Endothelial cell of umbilical vein (primary cell): Measurements from ENCODE around the gene FAM163A. TPM values are rescaled to one million over a fixed set of nuclear protein-coding genes. Genes with fewer than 3 reads are reported as not detected.

ENCODE experiments used
- BruUV-seq: library from RNA; stranded (reverse); fragments of 400-500 nt; replicated peaks from 2 replicates; lab custom pipeline; 2021; lab: Mats Ljungman, UMichigan
- CTCF ChIA-PET: fragments of 300-600, 350-600 bp; sonication (Branson Sonifier 250); formaldehyde crosslinking; loops from one replicate; lab custom pipeline; 2021; ENCODE audit warnings: antibody characterized with exemption, inconsistent platforms; lab: Charles Lee
- POLR2A ChIA-PET: fragments of 300-600, 350-600 bp; sonication (Branson Sonifier 250); formaldehyde crosslinking; loops from one replicate; lab custom pipeline; 2021; ENCODE audit warnings: antibody characterized with exemption, inconsistent platforms; lab: Charles Lee
- DNase-seq: peaks from one replicate; pipeline ENCODE4 v3.0.0-alpha.2; 2011; ENCODE audit warnings: low read depth, low spot score
- FAIRE-seq: peaks from 2 replicates; lab custom pipeline; 2011; peaks lifted over from hg19 to GRCh38; lab: Jason Lieb, UNC
- H2AFZ ChIP-seq: 2 replicates; pipeline ENCODE4 v1.6.0; 2012; ENCODE audit warnings: low read depth, low read length, control low read depth, inconsistent platforms
- H3K27ac ChIP-seq: 2 replicates; pipeline ENCODE4 v1.5.1; 2011; ENCODE audit warnings: low read depth, mild to moderate bottlenecking, control low read depth, low read length, moderate library complexity; ENCODE audit not compliant: insufficient read depth
- H3K27me3 ChIP-seq, 2 experiments: 2 replicates each; pipeline versions ENCODE4 v1.6.0 to v1.6.1; 2011; ENCODE audit warnings: low read length in 2 of 2, mixed read lengths in 1 of 2; ENCODE audit not compliant: control insufficient read depth in 2 of 2, insufficient read depth in 2 of 2
- H3K36me3 ChIP-seq, 2 experiments: 2 replicates in 1 of 2; 3 replicates in 1 of 2; pipeline ENCODE4 v1.5.1; 2011; ENCODE audit warnings: low read length in 2 of 2, mild to moderate bottlenecking in 1 of 2, moderate library complexity in 1 of 2; ENCODE audit not compliant: control insufficient read depth in 2 of 2, insufficient read depth in 2 of 2; ENCODE audit errors: extremely low read depth in 1 of 2
- H3K4me1 ChIP-seq: 3 replicates; pipeline ENCODE4 v1.5.1; 2011; ENCODE audit warnings: mild to moderate bottlenecking, low read length; ENCODE audit not compliant: control insufficient read depth, insufficient read depth; ENCODE audit errors: extremely low read depth
- H3K4me2 ChIP-seq: 2 replicates; pipeline ENCODE4 v1.6.1; 2011; ENCODE audit warnings: low read length, control low read depth, mixed read lengths; ENCODE audit not compliant: insufficient read depth
- H3K4me3 ChIP-seq, 3 experiments: fragments of 200-600 bp in 1 of 3; sonication (generic), shearing (Covaris generic) in 1 of 3; replicated peaks in 1 of 3; 2 replicates each; pipeline ENCODE4 v1.5.1; 2011 to 2016; ENCODE audit warnings: control low read depth in 3 of 3, low read length in 3 of 3, mild to moderate bottlenecking in 2 of 3, inconsistent platforms in 1 of 3, low read depth in 1 of 3, moderate library complexity in 1 of 3; ENCODE audit not compliant: insufficient read depth in 1 of 3
- H3K79me2 ChIP-seq: 2 replicates; pipeline ENCODE4 v1.6.0; 2012; ENCODE audit warnings: low read length, inconsistent platforms; ENCODE audit not compliant: control insufficient read depth, insufficient read depth
- H3K9ac ChIP-seq: replicated peaks from 2 replicates; pipeline ENCODE3; 2011; ENCODE audit warnings: low read length, control low read depth; ENCODE audit not compliant: insufficient read depth; ENCODE audit errors: extremely low read depth
- H3K9me1 ChIP-seq: replicated peaks from 3 replicates; pipeline ENCODE4 v1.6.0; 2011; ENCODE audit warnings: mild to moderate bottlenecking, low read length; ENCODE audit not compliant: control insufficient read depth, insufficient read depth; ENCODE audit errors: extremely low read depth
- H3K9me3 ChIP-seq: replicated peaks from 2 replicates; pipeline ENCODE4 v1.5.1; 2012; ENCODE audit warnings: low read length, inconsistent platforms; ENCODE audit not compliant: control insufficient read depth, insufficient read depth
- H4K20me1 ChIP-seq: replicated peaks from 2 replicates; pipeline ENCODE3; 2011; ENCODE audit warnings: mild to moderate bottlenecking, low read length; ENCODE audit not compliant: control insufficient read depth, insufficient read depth; ENCODE audit errors: extremely low read depth
- CTCF ChIP-seq, 2 donors: IDR thresholded peaks; 1 replicate in 1 of 2; 2 replicates in 1 of 2; pipeline ENCODE4 v1.5.1; 2011; ENCODE audit warnings: low read length in 2 of 2, mild to moderate bottlenecking in 2 of 2, moderate library complexity in 2 of 2, control low read depth in 1 of 2, inconsistent platforms in 1 of 2, low read depth in 1 of 2; ENCODE audit not compliant: insufficient read depth in 1 of 2; ENCODE audit errors: extremely low read depth in 1 of 2
- EZH2 ChIP-seq: IDR thresholded peaks from 2 replicates; pipeline ENCODE4 v1.6.1; 2012; ENCODE audit warnings: borderline replicate concordance, low read depth, mild to moderate bottlenecking, moderate library complexity, low read length, inconsistent platforms; ENCODE audit not compliant: severe bottlenecking
- FOS ChIP-seq: IDR thresholded peaks from 2 replicates; pipeline ENCODE4 v1.6.1; 2011; ENCODE audit warnings: mild to moderate bottlenecking, low read length, moderate library complexity, borderline replicate concordance; ENCODE audit not compliant: insufficient read depth
- GATA2 ChIP-seq: IDR thresholded peaks from 2 replicates; pipeline ENCODE4 v1.7.0; 2011; ENCODE audit warnings: low read depth, mild to moderate bottlenecking, moderate library complexity, mixed read lengths, low read length; ENCODE audit not compliant: insufficient read length, insufficient read depth
- JUN ChIP-seq: IDR thresholded peaks from 2 replicates; pipeline ENCODE4 v1.6.1; 2011; ENCODE audit warnings: borderline replicate concordance, low read depth; ENCODE audit not compliant: insufficient read length, insufficient read depth
- MAX ChIP-seq: IDR thresholded peaks from 2 replicates; pipeline ENCODE4 v1.6.1; 2011; ENCODE audit not compliant: insufficient read depth, insufficient read length
- MYC ChIP-seq: IDR thresholded peaks from one replicate; pipeline ENCODE4 v1.6.1; 2011; ENCODE audit warnings: mild to moderate bottlenecking, low read depth, low read length
- POLR2A ChIP-seq: IDR thresholded peaks from 2 replicates; pipeline ENCODE4 v1.6.1; 2012; ENCODE audit warnings: low read depth, mild to moderate bottlenecking, control low read depth, low read length
- POLR2AphosphoS5 ChIP-seq: IDR thresholded peaks from 2 replicates; pipeline ENCODE4 v1.6.1; 2012; ENCODE audit warnings: low read depth, mild to moderate bottlenecking, control low read depth, low read length, moderate library complexity; ENCODE audit not compliant: insufficient read depth
- dilution Hi-C: fragments of 300-500 bp; cut with MboI; formaldehyde crosslinking; loops from one replicate; pipeline ENCODE4 v1.15.0; 2019; ENCODE audit warnings: low sequenced_read_pairs; ENCODE audit not compliant: extremely low pct_ligation_motif_present
- intact Hi-C: fragments of 100-400 bp; cut with micrococcal nuclease; formaldehyde crosslinking; loops from one replicate; pipeline ENCODE4 v1.10.0; 2022
- polyA plus RNA-seq, 4 experiments: library from polyadenylated mRNA; depleted of rRNA in 3 of 4; stranded (reverse) in 3 of 4; unstranded in 1 of 4; fragments of >200 nt; gene quantifications; 2 replicates each; pipeline versions ENCODE4 v1.2.1 to v1.2.3, GENCODE V29; 2011 to 2012; ENCODE audit warnings: missing spikeins in 1 of 4
- total RNA-seq: library from RNA; stranded (reverse); gene quantifications from 2 replicates; pipeline ENCODE4 v1.2.3, GENCODE V29; 2021

The FAM163A gene
- total and polyA plus RNA-seq, 2 donors (not counting 3 experiments of a cell fraction or from before 2014, with no cell fraction given), result not detected

- Histone ChIP-seq H3K27me3 (peaks cover 0 to 6% of the 10 kb centered on the region in 2 experiments), H3K9ac (no peak overlapping the region), H3K27ac (no peak overlapping the region), H4K20me1 (no peaks in the 10 kb centered on the region), H3K9me3 (no peaks in the 10 kb centered on the region), H3K9me1 (no peaks in the 10 kb centered on the region), H2AFZ (no peak overlapping the region), H3K36me3 (no peaks in the 10 kb centered on the region), H3K4me3 (no peak overlapping the region), H3K79me2 (no peaks in the 10 kb centered on the region), H3K4me2 (no peak overlapping the region), H3K4me1 (peaks cover 14% of the 10 kb centered on the region)
- DNase-seq (no peak), FAIRE-seq (no peak)
- ChIA-PET POLR2A (no interaction called here), CTCF (interaction anchor here (0.7 to 20.1 kb wide), 5 partner anchors 9 to 348 kb away, joined by 3 to 1591 read pairs (median 6); no protein-coding TSS in a partner anchor)
- TF ChIP-seq EZH2, result no peak
- TF ChIP-seq CTCF (IDR thresholded peaks at IDR 0.05; ENCODE audit: extremely low read depth in 1 of 2, insufficient read depth in 1 of 2, low read depth in 1 of 2, low read length in 2 of 2), result no peak
- no peak for TF ChIP-seq MYC
- no peak for TF ChIP-seq POLR2A
- no peak for TF ChIP-seq MAX
- no peak for TF ChIP-seq FOS
- TF ChIP-seq POLR2AphosphoS5, result no peak
- no peak for TF ChIP-seq JUN
- no peak for TF ChIP-seq GATA2
- dilution Hi-C loops, result no loop called here
- BruUV-seq, result no TSS peak
- intact Hi-C loops, result no loop called here
Measured at GRCh38 chr1:179820226-179820970, 77.3 kb downstream of the FAM163A start.
